SU-DHL-6 (cell line): ENCODE measurements around the gene NPTXR.

Source experiments
- EZH2phosphoT487 ChIP-seq: fragments of 200-600 bp; sonication (generic), shearing (Covaris generic); conservative IDR thresholded peaks from 2 replicates; pipeline ENCODE4 v1.6.1; 2018; ENCODE audit warnings: mild to moderate bottlenecking, antibody characterized with exemption, low read length, moderate library complexity, mixed read lengths
- TF ChIP-seq, protein P1 (sequence below): fragments of 200-600 bp; sonication (generic); IDR thresholded peaks from one replicate; pipeline ENCODE4 v1.5.1; 2017; ENCODE audit warnings: antibody characterized with exemption, mild to moderate bottlenecking, low read length, moderate library complexity; ENCODE audit not compliant: insufficient read depth, poor library complexity, severe bottlenecking

GRCh38 chr22:38858492-38858891, 14.7 kb upstream of the NPTXR start:
- TF ChIP-seq, protein P1, sequence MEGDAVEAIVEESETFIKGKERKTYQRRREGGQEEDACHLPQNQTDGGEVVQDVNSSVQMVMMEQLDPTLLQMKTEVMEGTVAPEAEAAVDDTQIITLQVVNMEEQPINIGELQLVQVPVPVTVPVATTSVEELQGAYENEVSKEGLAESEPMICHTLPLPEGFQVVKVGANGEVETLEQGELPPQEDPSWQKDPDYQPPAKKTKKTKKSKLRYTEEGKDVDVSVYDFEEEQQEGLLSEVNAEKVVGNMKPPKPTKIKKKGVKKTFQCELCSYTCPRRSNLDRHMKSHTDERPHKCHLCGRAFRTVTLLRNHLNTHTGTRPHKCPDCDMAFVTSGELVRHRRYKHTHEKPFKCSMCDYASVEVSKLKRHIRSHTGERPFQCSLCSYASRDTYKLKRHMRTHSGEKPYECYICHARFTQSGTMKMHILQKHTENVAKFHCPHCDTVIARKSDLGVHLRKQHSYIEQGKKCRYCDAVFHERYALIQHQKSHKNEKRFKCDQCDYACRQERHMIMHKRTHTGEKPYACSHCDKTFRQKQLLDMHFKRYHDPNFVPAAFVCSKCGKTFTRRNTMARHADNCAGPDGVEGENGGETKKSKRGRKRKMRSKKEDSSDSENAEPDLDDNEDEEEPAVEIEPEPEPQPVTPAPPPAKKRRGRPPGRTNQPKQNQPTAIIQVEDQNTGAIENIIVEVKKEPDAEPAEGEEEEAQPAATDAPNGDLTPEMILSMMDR, result no peak
- TF ChIP-seq EZH2phosphoT487, result no peak
